NCI-H1694 treated with DMSO at 0.1 percent for 48 hours (cell line): ENCODE measurements around the gene BIRC3.

Source experiments
- DNase-seq: peaks from one replicate; lab custom pipeline; 2025; lab: John Stamatoyannopoulos, UW

Gene BIRC3

GRCh38 chr11:102317099-102317767, at the start of gene BIRC3:
Gene BIRC3 (plus strand): TSS chr11:102317484. CDS start chr11:102324510, 7,026 bp downstream.
- DNase-seq, result no peak

GRCh38 chr11:102267609-102268008, 49.7 kb upstream of the BIRC3 start:
- DNase-seq, result no peak

GRCh38 chr11:102268083-102268984, 49.0 kb upstream of the BIRC3 start:
- no peak for DNase-seq

- no peak for DNase-seq
Measured at GRCh38 chr11:102268985-102269470, 48.3 kb upstream of the BIRC3 start.

- no peak for DNase-seq
Measured at GRCh38 chr11:102269927-102270326, 47.4 kb upstream of the BIRC3 start.

GRCh38 chr11:102272047-102272824, 45.0 kb upstream of the BIRC3 start:
- DNase-seq, result no peak

- DNase-seq, result no peak
Measured at GRCh38 chr11:102274628-102275027, 42.7 kb upstream of the BIRC3 start.

- DNase-seq, result no peak
Measured at GRCh38 chr11:102276362-102276761, 40.9 kb upstream of the BIRC3 start.

- no peak for DNase-seq
Measured at GRCh38 chr11:102276783-102277182, 40.5 kb upstream of the BIRC3 start.

GRCh38 chr11:102279641-102280170, 37.6 kb upstream of the BIRC3 start:
- no peak for DNase-seq

- no peak for DNase-seq
Measured at GRCh38 chr11:102280245-102280833, 36.9 kb upstream of the BIRC3 start.

- DNase-seq, result no peak
Measured at GRCh38 chr11:102283116-102283485, 34.2 kb upstream of the BIRC3 start.

GRCh38 chr11:102284008-102284407, 33.3 kb upstream of the BIRC3 start:
- no peak for DNase-seq

- DNase-seq, result no peak
Measured at GRCh38 chr11:102286292-102286691, 31.0 kb upstream of the BIRC3 start.

- DNase-seq, result peak; percentile 24
Measured at GRCh38 chr11:102287964-102288724, 29.1 kb upstream of the BIRC3 start.

GRCh38 chr11:102288725-102289083, 28.6 kb upstream of the BIRC3 start:
- DNase-seq, result no peak

GRCh38 chr11:102289592-102289991, 27.7 kb upstream of the BIRC3 start:
- DNase-seq, result no peak

- DNase-seq, result no peak
Measured at GRCh38 chr11:102291831-102292230, 25.5 kb upstream of the BIRC3 start.

- no peak for DNase-seq
Measured at GRCh38 chr11:102292933-102293332, 24.4 kb upstream of the BIRC3 start.

GRCh38 chr11:102293873-102294601, 23.2 kb upstream of the BIRC3 start:
- no peak for DNase-seq
